H1 (cell line): Measurements from ENCODE around the gene SLN.

Experiments
- CHD1 ChIP-seq: IDR thresholded peaks from 2 replicates; pipeline ENCODE4 v1.6.1; 2012; ENCODE audit warnings: low read depth, low read length, improper control_type of control experiment
- CTCF ChIP-seq, 3 experiments: IDR thresholded peaks; 1 replicate in 2 of 3; 2 replicates in 1 of 3; pipeline versions ENCODE4 v1.5.1 to v1.6.1; 2011; ENCODE audit warnings: low read length in 3 of 3, mild to moderate bottlenecking in 3 of 3, inconsistent platforms in 2 of 3, low read depth in 1 of 3, moderate library complexity in 1 of 3; ENCODE audit not compliant: insufficient read depth in 1 of 3; ENCODE audit errors: control extremely low read depth in 1 of 3
- GTF2F1 ChIP-seq: IDR thresholded peaks from 2 replicates; pipeline ENCODE4 v1.6.1; 2012; ENCODE audit warnings: low read depth, low read length, improper control_type of control experiment, borderline replicate concordance
- JUND ChIP-seq: IDR thresholded peaks from 2 replicates; pipeline ENCODE4 v1.6.1; 2011; ENCODE audit warnings: mild to moderate bottlenecking, improper control_type of control experiment, low read length
- TCF12 ChIP-seq: IDR thresholded peaks from 2 replicates; pipeline ENCODE4 v1.6.1; 2011; ENCODE audit warnings: low read depth, mild to moderate bottlenecking, low read length

GRCh38 chr11:107697291-107697690, 14.6 kb downstream of the SLN start:
- no peak for TF ChIP-seq CTCF (IDR thresholded peaks at IDR 0.05; ENCODE audit: control extremely low read depth in 1 of 3, insufficient read depth in 1 of 3, low read depth in 1 of 3, low read length in 3 of 3)
- no peak for TF ChIP-seq GTF2F1
- no peak for TF ChIP-seq JUND
- TF ChIP-seq CHD1: no peak
- no peak for TF ChIP-seq TCF12
